GM19239 (cell line): ENCODE measurements around the gene WDR7.

Experiments
- DNase-seq: peaks from one replicate; pipeline ENCODE4 v3.0.0; 2011; ENCODE audit warnings: low spot score; ENCODE audit not compliant: insufficient read length
- FAIRE-seq: peaks from 2 replicates; lab custom pipeline; 2011; peaks lifted over from hg19 to GRCh38; lab: Jason Lieb, UNC

Gene WDR7

DNA sequence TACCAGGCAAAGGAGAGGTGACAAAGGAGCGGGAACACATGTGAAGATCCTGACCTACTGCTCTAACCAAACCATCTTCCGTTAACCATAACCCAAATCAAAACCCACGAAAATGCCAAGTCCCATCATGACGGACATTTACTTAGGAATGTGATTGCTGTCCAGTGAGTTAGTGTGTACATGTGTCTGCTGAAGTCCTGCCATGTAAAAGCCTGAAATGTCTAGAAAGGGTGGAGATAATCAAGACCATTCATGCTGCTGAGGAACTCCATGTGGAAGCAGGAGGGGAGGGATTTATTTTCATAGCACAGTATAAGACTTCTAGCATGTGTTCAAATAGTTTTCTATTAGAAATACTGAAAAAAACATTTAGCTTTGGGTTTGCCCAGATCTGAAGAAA is 358.7 kb downstream of the WDR7 start:
- FAIRE-seq = no peak

DNA sequence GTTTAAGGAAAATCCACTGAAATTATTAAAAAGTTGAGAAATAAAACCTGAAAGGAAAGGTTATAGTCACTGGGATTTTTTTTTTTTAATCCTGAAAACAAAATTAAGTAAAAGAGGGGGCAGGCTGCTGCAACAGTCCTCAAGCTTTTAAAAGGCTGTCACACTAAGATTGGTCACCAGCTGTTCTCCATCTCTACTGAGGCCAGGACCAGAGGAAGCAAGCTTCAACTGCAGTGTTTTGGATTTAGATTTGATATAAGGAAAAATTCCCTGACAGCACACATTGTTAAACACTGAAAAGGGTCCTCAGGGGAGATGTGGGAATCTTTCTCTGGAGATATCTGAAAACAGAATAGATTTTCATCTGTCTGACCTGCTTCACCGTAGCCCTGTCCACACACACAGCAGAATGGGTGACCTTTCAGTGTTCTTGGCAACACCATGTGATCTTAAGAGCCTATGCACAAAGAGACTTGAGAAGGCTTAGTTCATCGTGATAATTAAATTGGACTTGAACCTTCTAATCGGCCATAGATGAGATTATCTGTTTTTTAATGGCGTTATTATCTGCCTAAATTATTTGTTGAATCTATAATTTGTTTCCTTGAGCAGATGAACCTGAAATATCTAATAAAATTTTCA is 363.7 kb downstream of the WDR7 start:
- DNase-seq (no peak), FAIRE-seq (no peak)

More for the DNA sequence above, 358.7 kb downstream of the WDR7 start:
- DNase-seq = no peak

DNA sequence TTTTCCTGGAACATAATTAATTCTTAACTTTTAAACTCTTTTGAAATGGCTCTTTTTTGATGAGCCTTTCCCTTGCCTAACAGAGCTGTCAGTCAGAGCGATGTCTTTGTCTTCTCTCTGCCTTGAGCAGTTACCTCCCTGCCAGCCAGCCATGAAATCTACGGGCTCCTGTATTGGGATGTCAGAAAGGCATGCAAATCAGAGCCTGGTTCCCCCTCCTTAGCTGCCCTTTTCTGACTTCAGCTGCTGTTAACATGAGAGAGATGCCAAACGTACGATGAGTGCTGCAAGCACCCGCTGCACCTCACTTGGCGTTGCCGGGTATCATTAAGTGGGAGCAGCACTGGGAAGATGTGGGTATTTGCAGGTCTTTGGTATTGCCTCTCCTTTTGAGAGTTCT is 364.3 kb downstream of the WDR7 start:
- FAIRE-seq (no peak), DNase-seq (no peak)

DNA sequence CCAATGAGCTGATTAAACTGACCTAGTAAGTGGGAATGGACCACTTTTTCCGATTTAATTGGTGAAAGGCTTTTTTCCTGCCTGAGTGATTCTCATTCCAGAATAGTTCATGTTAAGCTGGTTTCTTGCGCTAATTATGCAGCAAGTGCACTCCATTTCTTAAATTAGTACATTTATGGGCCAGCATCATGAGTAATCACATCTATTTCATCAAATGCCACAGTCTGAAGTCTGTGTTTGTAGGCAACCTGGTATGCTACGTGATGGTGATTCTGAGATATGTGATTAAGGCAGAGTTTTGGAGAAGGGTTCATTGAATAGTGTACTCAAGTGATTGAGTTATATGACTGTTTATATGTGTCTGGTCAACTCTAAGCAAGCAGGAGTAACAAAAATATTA is 367.7 kb downstream of the WDR7 start:
- FAIRE-seq (no peak), DNase-seq (no peak)

DNA sequence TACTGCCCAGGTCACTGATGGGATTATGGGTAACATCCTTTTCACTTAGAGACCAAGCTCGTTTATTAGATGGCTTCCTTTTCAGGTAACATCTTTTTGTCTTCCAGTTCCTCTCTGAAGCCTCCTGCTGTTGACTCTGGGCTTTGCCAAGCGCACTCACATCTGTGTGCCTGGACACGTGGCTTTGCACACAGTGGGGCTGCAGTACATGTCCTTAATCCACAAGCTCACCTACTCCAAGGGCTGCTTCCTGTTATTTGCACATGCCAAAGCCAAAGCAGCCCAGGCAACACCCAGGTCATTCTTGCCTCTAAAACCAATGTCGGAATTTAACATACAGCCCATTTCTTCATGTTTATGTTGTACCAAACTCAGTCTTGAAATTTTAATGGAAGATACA is 371.6 kb downstream of the WDR7 start:
- FAIRE-seq = no peak
- DNase-seq = no peak

DNA sequence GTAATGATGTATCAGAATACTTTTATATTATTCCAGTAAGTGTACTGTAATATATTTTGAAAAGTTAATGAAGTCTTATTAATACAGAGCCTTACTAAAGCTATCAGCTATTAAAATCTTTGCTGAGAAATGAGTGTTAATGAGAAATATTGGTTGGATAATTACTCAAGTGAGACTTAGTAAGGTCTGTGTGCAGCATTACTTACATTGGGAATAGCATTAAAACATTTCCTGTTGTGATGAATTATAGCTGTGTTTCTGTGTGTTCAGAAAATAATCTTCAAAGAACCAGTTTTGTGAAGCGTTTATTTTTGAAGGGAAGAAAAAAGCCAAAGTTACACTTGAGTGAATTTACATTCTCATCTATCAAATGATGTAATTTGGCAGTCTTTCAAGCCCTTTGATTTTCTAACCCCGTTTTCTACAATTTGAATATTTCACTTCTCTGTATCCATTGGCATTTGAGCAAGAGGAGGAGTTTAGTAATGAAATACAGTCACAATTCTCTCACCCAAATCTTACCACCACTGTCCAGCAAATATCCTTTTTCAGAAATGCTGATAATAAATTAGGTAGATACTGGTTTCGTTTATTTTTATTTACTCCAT is 372.2 kb downstream of the WDR7 start:
- FAIRE-seq (peak; percentile 28), DNase-seq (no peak)

DNA sequence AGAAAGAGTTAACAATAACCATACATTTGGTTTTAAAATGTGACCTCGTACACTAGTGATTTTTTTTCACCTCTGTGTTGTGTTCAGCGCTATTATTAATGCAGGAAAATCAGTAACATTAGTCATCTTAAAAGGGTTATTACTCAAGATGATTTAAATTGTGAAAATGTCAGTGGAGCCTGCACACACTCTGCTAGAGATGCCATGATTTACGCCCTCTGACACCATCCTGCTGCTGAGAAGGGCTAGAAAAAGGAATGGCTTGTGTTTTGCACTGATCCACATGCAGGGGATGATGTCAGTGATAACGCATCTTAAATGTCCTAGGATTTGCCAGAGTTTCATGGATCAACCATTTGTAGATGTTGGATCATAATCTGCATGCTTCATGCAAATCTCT is 374.4 kb downstream of the WDR7 start:
- FAIRE-seq = no peak
- DNase-seq = no peak

DNA sequence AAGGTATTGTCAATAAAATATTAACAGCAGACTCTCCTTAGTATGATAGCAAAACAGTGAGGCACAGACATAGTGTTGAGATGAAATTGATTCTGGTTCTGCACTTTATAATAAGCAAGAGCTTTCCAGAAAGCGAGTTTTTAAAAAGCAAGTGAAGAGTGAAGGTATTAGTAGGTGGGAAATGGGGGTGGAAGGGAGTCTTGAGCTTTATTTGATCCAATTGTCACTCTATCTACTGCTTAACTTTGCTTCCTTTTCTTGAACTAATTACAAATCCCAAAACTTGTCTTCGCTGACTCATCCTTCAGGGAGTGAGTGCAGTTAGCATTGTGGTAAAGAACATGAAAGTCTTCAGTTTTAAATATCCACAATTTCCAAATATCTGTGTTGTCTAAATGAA is 375.2 kb downstream of the WDR7 start:
- DNase-seq = no peak
- FAIRE-seq = no peak

DNA sequence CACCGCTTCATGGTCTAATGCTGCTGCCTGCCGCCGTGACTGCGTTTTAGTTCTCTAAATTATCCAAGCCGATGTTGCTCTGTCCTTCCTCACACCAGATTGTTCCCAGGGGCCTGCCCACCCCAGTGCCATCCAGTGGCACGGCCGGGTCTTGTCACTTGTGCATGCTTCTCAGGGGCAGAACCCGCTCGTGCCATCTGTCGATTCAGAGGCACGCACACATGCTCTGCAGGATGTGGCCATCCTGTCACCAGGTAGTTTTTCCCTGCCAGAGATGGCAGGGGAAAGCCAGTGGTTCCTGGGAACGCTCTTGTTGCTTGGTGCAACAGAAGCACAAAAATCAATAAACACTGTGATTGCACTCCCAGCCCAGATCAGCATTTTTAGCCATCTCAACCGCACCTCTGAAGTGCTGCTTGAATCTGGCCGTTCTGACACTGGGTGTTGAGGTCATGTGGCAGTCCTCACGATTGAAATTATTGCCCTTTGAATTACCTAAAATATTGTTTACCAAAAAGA is 376.1 kb downstream of the WDR7 start:
- no peak for DNase-seq
- FAIRE-seq = no peak

DNA sequence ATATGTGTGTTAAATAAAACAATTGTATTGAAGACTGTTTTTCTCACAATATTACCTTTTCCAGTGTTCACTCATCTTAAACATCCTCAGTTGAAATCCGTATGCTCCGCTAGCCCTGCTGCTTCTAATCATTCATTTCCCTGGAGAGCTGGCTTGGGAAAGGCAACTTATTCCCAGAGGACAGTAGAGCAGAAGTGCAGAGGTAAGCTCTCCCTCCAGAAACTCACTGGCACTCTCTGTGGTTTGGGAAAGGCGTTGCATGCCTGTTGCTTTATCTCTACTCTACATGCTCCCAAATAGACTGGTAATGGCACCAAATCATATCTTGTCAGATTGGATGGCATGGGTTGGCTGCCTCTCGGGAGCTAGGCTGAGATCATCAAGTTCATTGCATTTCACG is 378.6 kb downstream of the WDR7 start:
- DNase-seq (no peak), FAIRE-seq (no peak)

DNA sequence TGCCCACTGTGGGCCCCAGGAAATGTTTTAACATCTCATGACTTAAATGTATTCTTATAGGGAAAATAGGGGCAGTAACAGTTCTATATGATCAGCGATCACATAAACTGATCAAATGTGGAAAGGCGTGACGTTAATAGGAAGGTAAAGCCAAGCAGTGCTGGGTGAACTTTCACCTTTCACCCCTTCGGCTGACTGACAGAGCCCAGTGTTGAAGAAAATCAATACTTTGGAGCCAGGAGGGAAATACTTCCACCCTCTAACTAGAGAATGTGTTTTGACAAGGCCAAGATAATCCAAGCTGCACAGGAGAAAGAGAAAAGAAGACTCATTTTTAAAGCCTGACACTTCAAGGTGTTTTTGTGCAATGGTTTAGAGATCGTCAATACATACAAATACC is 379.3 kb downstream of the WDR7 start:
- FAIRE-seq (no peak), DNase-seq (no peak)

DNA sequence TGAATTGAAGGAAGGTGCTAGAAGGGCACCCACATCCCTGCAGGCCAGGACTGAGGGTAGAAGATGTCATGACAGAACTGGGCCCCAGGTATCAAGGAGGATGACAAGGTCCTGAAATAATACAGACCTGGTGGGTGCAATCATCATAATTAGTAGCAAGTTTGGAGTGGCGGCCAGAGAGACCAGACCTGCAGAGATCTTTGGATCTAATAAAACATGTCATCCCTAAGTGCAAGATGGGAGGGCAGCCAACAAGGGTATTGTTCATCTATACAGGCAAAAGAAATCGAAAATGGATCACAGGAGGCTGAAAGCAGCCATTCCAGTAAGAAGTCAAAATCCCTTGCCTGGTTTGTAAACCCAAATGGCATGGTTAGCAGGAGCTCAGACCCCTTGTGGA is 384.4 kb downstream of the WDR7 start:
- FAIRE-seq (no peak), DNase-seq (no peak)

DNA sequence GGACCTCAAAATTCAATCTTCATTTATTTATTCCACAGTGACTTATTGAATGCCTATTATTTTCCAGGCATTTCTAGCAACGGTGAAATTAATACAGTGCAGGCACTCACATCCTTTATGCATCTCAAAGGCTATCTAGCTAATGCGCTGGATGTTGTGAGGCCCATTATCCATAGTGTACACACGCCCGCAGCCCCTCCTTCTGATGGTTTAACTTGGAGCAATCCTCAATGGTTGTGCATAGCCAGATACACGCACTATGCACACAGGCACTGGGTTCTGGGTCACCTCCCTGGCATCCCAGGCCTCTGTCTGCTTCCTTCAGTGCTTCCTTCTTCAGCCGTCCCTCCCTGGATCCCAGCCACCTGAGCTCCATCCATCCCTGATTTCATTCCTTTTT is 387.2 kb downstream of the WDR7 start:
- FAIRE-seq (no peak), DNase-seq (no peak)

DNA sequence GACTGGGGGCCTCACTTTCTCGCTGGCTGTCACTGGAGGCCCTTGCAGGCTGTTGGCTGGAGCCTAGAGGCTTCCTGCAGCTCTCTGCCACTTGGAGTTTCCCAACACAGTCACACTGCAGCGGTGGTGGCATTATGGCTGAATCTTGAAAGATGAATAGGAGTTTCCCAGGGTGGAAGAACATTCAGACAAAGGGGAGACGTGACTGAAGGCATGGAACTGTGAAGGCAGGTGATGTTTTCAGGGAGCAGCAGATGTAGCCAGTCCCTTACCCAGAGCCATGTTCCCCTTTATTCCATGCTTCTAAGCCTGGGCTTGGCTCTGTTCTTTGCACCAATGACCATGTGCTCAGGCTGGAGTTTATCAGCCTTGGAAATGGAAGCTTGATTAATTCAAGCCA is 389.0 kb downstream of the WDR7 start:
- no peak for FAIRE-seq
- DNase-seq = no peak

DNA sequence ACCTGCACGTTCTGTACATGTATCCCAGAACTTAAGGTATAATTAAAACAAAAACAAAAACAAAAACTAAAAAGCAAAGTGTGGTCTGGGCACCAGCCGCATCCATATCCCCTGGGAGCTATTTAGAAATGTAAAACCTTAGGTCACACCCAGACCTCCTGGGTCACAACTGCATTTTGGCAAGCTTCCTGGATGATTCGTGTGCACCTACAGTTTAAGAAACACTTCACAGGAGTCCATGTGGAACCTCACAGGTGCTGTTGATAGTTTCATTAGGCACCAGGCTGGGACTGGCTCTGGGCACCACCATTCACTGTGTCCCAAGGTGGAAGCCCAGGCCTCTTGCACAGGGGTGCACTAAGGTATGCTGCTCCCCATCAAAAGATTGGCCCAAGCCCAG is 392.1 kb downstream of the WDR7 start:
- DNase-seq (no peak), FAIRE-seq (no peak)

DNA sequence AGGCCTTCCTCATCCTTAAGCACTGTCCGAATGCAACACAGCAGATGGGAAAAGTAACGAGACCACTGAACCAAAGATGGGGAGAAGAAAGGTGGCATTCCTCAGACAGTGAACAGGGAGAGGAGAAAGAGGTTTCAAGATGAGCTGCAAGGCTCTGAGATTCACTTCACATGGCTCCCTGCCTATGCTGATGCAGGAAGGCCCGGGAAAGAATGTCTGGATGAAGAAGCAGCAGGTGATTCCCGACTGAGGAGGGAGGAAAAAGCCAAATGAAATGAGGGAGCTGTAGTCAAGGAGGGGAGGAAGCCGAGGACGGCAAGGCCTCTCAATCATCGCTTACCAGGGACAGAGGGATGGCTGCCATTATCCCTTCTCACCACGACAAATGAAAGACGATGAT is 397.2 kb downstream of the WDR7 start:
- FAIRE-seq = no peak
- no peak for DNase-seq

DNA sequence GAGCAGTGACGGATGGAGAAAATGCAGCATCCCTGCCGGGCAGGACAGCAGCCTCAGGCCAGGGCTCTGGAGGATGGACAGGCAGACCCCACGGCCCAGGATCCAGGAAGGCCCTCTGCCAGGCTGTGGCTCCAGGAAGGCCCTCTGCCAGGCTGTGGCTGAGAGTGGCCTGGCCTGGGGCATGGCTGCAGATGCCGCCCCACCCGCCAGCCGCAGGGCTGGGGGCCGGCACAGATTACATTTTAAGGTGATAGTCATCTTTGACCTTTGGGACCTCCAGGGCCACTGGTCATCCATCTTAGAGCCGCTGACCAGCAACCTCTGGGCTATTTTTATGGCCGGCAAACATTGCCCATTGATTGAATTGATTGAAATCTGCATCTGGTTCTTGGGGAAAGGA is 397.7 kb downstream of the WDR7 start:
- no peak for FAIRE-seq
- no peak for DNase-seq

DNA sequence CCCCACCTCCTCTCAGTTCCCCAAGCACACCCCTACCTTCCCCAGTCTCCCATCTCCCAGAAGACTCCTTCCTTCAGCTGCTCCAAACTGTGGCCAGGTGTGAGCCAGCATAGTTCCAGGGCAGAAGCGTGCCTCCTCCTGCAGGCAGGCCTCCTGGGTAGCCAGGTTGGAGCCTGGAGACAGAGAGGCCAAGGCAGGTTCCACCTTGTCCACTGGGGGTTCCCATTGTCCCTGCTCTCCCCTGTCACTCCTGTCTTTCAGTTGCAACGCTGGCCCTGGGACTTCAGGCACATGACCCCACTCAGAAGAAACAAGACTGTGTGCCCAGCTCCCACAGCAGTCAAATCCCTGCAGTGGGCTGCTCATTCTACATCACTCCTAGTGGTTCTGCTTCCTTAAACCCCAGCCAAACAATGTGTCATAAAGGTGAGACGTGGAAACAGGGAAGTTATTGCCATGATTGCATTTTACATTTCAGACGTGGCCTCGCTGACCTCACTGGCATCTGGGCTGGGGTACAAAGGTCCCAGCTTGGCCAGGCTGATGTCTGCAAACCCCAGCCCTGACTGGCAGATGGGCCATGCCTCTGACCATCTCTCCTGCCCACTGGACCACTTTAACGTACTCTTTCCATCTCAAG is 399.3 kb downstream of the WDR7 start:
- no peak for DNase-seq
- FAIRE-seq = no peak

DNA sequence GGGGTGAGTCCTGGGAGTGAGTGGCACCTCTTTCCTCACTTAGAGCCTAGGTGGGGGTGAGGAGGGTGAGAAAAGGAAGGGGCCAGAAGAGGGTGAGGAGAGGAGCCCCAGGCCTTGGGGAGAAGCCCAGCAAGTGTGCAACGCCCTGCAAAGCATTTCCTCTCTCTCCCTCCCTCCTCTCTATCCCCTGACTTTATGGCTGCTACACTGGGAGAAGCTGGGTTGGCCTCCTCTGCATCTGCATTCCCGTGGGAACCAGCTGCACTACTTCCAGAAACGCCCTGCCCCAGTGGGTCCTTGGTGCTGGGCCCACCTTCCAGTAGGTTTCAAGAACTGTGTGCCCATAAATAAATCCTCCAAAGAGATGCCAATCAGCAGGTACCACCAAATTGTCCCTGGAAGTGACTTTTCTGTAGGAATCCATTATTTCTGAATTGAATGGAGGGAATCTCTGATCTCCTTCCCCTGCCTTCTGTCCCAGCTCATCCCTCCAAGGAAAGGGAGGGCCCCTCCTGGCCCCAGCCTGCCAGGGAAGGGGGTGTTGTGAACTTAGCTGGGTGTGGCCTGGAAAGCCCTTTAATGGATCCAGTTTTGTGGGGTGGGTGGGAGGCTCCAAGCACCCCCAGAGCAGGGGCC is 400.0 kb downstream of the WDR7 start:
- no peak for DNase-seq
- FAIRE-seq = no peak

DNA sequence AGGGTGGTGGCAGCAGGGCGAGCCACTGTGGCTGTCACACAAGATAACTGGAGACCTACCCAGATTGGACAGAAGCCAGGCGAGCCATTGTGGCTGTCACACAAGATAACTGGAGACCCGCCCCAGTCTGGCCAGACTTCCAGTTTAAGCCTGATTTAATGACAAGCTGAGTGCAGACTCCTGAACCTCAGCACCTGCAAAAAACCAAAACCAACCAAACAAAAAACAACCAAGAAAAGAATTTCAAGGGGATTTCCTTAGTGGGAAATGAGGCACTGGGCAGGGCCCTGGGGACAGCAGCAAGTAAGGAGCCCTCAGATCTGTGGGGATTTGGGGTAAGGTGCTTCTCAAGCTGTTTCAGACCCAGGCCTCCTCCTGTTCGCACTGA is 400.5 kb downstream of the WDR7 start:
- DNase-seq (no peak), FAIRE-seq (peak; percentile 75)

DNA sequence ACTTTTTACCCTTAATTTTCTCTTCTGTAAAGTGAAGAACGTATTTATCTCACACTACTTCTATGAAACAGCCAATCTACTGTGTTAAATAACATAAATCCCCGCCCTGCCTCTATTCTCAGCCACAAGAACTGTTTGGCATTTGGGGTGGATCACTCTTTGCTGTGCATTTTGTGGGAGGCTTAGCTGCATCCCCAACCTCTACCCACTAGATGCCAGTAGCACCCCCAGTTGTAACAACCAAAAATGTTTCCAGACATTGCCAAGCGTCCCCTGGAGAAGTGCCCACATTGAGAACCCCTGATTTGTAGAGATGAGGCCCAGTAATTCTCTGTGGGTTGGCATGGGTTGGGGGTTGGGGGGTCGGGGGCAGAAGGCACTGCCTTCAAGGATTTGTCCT is 401.0 kb downstream of the WDR7 start:
- DNase-seq (no peak), FAIRE-seq (peak; percentile 57)
